Keratinocyte (primary cell): ENCODE data around the gene ZNF438. TPM values are rescaled to one million over a fixed set of nuclear protein-coding genes. Genes with fewer than 3 reads are reported as not detected.

ENCODE experiments used
- DNase-seq: peaks from one replicate; pipeline ENCODE4 v3.0.0-alpha.2; 2011; ENCODE audit warnings: low read depth, missing footprints, low spot score
- FAIRE-seq: peaks from 2 replicates; lab custom pipeline; 2011; peaks lifted over from hg19 to GRCh38; lab: Jason Lieb, UNC
- H2AFZ ChIP-seq: 2 replicates; pipeline ENCODE4 v1.6.0; 2012; ENCODE audit warnings: low read length, control low read depth, inconsistent platforms; ENCODE audit not compliant: control insufficient read depth
- H3K27ac ChIP-seq: 2 replicates; pipeline ENCODE4 v1.5.1; 2011; ENCODE audit warnings: low read length; ENCODE audit not compliant: control insufficient read depth, insufficient read depth
- H3K27me3 ChIP-seq: 3 replicates; pipeline ENCODE4 v1.6.0; 2011; ENCODE audit warnings: low read length; ENCODE audit not compliant: control insufficient read depth, insufficient read depth; ENCODE audit errors: extremely low read depth
- H3K36me3 ChIP-seq, 2 experiments: 2 replicates in 1 of 2; 3 replicates in 1 of 2; pipeline ENCODE4 v1.5.1; 2011; ENCODE audit warnings: low read length in 2 of 2, mild to moderate bottlenecking in 1 of 2; ENCODE audit not compliant: control insufficient read depth in 2 of 2, insufficient read depth in 2 of 2; ENCODE audit errors: extremely low read depth in 1 of 2
- H3K4me1 ChIP-seq: 3 replicates; pipeline ENCODE4 v1.5.1; 2011; ENCODE audit warnings: low read length; ENCODE audit not compliant: control insufficient read depth, insufficient read depth; ENCODE audit errors: extremely low read depth
- H3K4me2 ChIP-seq: 3 replicates; pipeline ENCODE4 v1.6.0; 2011; ENCODE audit warnings: low read depth, low read length; ENCODE audit not compliant: control insufficient read depth, insufficient read depth; ENCODE audit errors: extremely low read depth
- H3K4me3 ChIP-seq, 3 experiments: fragments of 200-600 bp in 1 of 3; sonication (generic) in 1 of 3; 2 replicates in 2 of 3; 3 replicates in 1 of 3; pipeline ENCODE4 v1.5.1; 2011 to 2016; ENCODE audit warnings: low read length in 3 of 3, mild to moderate bottlenecking in 3 of 3, control low read depth in 2 of 3, inconsistent platforms in 1 of 3, low read depth in 1 of 3, mixed read lengths in 1 of 3, mixed run types in 1 of 3, moderate library complexity in 1 of 3; ENCODE audit not compliant: control insufficient read depth in 2 of 3, insufficient read depth in 2 of 3; ENCODE audit errors: extremely low read depth in 1 of 3
- H3K79me2 ChIP-seq: 2 replicates; pipeline ENCODE4 v1.6.0; 2012; ENCODE audit warnings: low read length; ENCODE audit not compliant: control insufficient read depth, insufficient read depth
- H3K9ac ChIP-seq: 3 replicates; pipeline ENCODE4 v1.6.0; 2011; ENCODE audit warnings: low read length; ENCODE audit not compliant: control insufficient read depth, insufficient read depth; ENCODE audit errors: extremely low read depth
- H3K9me1 ChIP-seq: 3 replicates; pipeline ENCODE4 v1.6.0; 2011; ENCODE audit warnings: low read length; ENCODE audit not compliant: control insufficient read depth, insufficient read depth; ENCODE audit errors: extremely low read depth
- H3K9me3 ChIP-seq: 2 replicates; pipeline ENCODE4 v1.5.1; 2012; ENCODE audit warnings: low read depth, low read length; ENCODE audit not compliant: control insufficient read depth
- H4K20me1 ChIP-seq: 3 replicates; pipeline ENCODE4 v1.6.0; 2011; ENCODE audit warnings: low read length; ENCODE audit not compliant: control insufficient read depth, insufficient read depth; ENCODE audit errors: extremely low read depth
- CTCF ChIP-seq, 3 experiments: IDR thresholded peaks in 1 of 3; conservative IDR thresholded peaks in 1 of 3; optimal IDR thresholded peaks in 1 of 3; 2 replicates in 2 of 3; 3 replicates in 1 of 3; pipeline versions ENCODE3 to v1.5.1; 2011; ENCODE audit warnings: low read length in 3 of 3, mild to moderate bottlenecking in 3 of 3, moderate library complexity in 2 of 3, control low read depth in 1 of 3, inconsistent platforms in 1 of 3; ENCODE audit not compliant: insufficient read depth in 2 of 3; ENCODE audit errors: extremely low read depth in 1 of 3
- EZH2 ChIP-seq: IDR thresholded peaks from one replicate; pipeline ENCODE4 v1.6.1; 2012; ENCODE audit warnings: inconsistent platforms, mild to moderate bottlenecking, low read length, moderate library complexity
- dilution Hi-C: fragments of 300-500 bp; cut with MboI; formaldehyde crosslinking; loops from one replicate; pipeline ENCODE4 v1.7.0; 2020; ENCODE audit warnings: low sequenced_read_pairs; ENCODE audit not compliant: extremely low pct_ligation_motif_present
- polyA plus RNA-seq, 5 experiments: library from polyadenylated mRNA; depleted of rRNA in 3 of 5; stranded (reverse) in 3 of 5; stranded (forward) in 1 of 5; unstranded in 1 of 5; fragments of >200 nt; gene quantifications; 1 replicate in 1 of 5; 2 replicates in 3 of 5; 3 replicates in 1 of 5; pipeline versions ENCODE4 v1.2.1 to v1.2.3, GENCODE V29; 2011 to 2012; ENCODE audit warnings: missing spikeins in 2 of 5, low read depth in 1 of 5, low replicate concordance in 1 of 5

The ZNF438 gene
- polyA plus RNA-seq, 1 donor (not counting 4 experiments of a cell fraction or from before 2014, with no cell fraction given), result 2.8 TPM

DNA sequence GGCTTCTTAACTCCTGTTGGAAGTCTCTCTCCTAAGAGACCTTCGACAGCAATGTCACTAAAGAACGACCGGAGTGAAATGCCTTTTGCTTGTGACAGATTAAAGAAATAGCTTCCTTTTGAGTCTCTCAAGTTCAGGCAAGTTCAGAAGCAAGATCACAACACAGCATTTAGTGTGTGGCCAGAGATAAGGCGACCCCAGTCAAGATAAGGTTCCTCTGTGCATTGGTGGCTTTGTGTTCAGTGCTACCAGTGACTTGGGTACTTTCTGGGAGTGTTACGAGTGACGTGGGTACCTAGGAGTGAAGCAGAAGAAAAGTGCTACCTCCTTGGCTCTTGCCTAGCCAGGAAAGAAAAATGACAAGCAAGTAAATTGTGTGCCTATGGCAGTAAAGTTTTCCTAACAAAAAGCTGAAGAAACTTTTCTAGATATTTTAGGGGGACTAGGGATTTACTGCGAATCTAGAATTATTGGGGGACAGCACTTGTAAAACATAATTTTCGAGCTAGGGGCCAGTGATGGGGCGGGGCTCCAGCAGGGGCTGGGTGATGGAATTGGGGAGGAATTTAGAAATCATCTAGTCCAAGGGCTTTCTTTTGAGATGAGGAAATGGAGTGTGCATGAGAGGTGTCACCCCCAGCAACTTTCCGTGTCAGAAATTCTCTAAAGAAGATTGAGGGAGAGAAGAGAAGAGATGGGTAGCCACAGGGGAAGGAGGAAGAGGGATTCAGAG lies 210.2 kb downstream of the ZNF438 start:
- no peak overlapping the region for H3K9ac ChIP-seq
- no peaks in the 10 kb centered on the region for H3K79me2 ChIP-seq
- TF ChIP-seq EZH2 (no peak), CTCF (optimal IDR thresholded peaks at IDR 0.05 in 1 of 3, IDR thresholded peaks at IDR 0.05 in 1 of 3, conservative IDR thresholded peaks at IDR 0.05 in 1 of 3; ENCODE audit: extremely low read depth in 1 of 3, insufficient read depth in 2 of 3, low read length in 3 of 3) (no peak)
- H4K20me1 ChIP-seq, result no peaks in the 10 kb centered on the region
- no peak for FAIRE-seq
- H3K4me3 ChIP-seq, result no peak overlapping the region
- no peaks in the 10 kb centered on the region for H3K9me3 ChIP-seq
- H3K4me2 ChIP-seq, result no peak overlapping the region
- H3K27ac ChIP-seq, result no peak overlapping the region
- H3K9me1 ChIP-seq, result no peaks in the 10 kb centered on the region
- H3K27me3 ChIP-seq, result peaks cover 28% of the 10 kb centered on the region
- no peak for DNase-seq
- H3K4me1 ChIP-seq, result peaks cover 4% of the 10 kb centered on the region
- no peaks in the 10 kb centered on the region for H3K36me3 ChIP-seq
- H2AFZ ChIP-seq, result no peak overlapping the region
- dilution Hi-C loops, result no loop called here

DNA sequence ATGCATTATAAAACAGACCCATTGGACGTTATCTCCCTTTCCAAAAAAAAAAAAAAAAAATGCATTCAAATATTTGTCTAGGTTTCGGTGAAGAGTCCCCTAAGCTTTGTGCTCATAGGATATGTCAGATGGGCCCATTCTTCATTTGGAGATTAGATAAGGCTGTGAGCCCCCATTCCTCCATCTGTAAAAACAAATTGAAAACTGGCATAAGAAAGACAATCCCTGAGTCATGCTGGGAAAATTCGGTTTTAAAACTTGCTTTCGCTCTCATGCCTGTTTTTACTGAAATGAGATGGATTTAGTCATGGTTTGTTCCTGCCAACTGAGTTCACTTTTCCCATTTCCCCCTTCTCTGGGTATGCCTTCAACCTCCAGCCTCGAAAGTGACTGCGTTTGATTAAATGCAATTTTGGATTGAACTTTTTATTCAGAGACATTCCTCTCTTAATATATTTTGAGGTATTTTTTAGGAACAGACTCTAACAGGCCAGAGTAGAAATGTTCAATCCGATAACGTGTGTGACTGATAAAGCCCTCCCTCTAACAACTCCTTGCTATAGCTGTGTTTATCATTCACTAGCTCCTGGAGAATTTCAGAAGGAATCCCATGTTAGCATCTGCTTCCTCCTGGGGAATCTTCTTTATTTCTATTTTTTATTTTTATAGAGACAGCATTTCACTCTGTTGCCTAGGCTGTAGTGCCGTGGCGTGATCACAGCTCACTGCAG lies 211.2 kb downstream of the ZNF438 start:
- Histone ChIP-seq H2AFZ (no peak overlapping the region), H3K27ac (no peak overlapping the region), H3K4me1 (peaks cover 4% of the 10 kb centered on the region), H3K36me3 (no peaks in the 10 kb centered on the region), H3K9me1 (no peaks in the 10 kb centered on the region), H4K20me1 (no peaks in the 10 kb centered on the region), H3K4me3 (no peak overlapping the region), H3K9ac (no peak overlapping the region), H3K9me3 (no peaks in the 10 kb centered on the region), H3K79me2 (no peaks in the 10 kb centered on the region), H3K4me2 (no peak overlapping the region), H3K27me3 (peaks cover 28% of the 10 kb centered on the region)
- no peak for TF ChIP-seq EZH2
- TF ChIP-seq CTCF (optimal IDR thresholded peaks at IDR 0.05 in 1 of 3, IDR thresholded peaks at IDR 0.05 in 1 of 3, conservative IDR thresholded peaks at IDR 0.05 in 1 of 3; ENCODE audit: extremely low read depth in 1 of 3, insufficient read depth in 2 of 3, low read length in 3 of 3), result no peak
- dilution Hi-C loops, result no loop called here
- FAIRE-seq (no peak), DNase-seq (no peak)
